GM10266 (cell line): Measurements from ENCODE around the gene FBXW11.

Source experiments
- DNase-seq: peaks from one replicate; pipeline ENCODE4 v3.0.0; 2012; ENCODE audit errors: extremely low spot score
- TF ChIP-seq, protein P1 (sequence below): IDR thresholded peaks from 2 replicates; pipeline ENCODE4 v1.5.1; 2012; ENCODE audit warnings: mild to moderate bottlenecking, low read depth; ENCODE audit not compliant: control insufficient read depth, insufficient read depth; ENCODE audit errors: missing control alignments

FBXW11 gene

DNA sequence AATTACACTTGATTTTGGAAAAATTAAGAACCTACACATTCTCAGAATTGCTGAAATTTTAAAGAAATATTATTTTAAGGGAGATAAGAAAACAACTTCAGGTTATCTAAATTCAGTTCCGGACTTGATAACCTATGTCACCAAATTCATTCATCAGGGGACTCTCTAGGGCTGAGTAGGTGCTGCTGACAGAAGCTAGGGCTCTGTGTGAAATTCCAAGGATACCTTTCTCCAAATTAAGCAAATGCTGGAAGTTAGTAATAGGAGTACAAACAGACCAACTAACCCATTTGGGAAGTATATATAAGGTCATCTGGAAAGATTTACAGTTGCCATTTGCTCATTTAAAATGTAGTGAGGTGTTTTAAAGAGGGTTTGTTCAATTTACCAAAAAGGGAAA, 136.5 kb downstream of the FBXW11 start:
- TF ChIP-seq, protein P1, sequence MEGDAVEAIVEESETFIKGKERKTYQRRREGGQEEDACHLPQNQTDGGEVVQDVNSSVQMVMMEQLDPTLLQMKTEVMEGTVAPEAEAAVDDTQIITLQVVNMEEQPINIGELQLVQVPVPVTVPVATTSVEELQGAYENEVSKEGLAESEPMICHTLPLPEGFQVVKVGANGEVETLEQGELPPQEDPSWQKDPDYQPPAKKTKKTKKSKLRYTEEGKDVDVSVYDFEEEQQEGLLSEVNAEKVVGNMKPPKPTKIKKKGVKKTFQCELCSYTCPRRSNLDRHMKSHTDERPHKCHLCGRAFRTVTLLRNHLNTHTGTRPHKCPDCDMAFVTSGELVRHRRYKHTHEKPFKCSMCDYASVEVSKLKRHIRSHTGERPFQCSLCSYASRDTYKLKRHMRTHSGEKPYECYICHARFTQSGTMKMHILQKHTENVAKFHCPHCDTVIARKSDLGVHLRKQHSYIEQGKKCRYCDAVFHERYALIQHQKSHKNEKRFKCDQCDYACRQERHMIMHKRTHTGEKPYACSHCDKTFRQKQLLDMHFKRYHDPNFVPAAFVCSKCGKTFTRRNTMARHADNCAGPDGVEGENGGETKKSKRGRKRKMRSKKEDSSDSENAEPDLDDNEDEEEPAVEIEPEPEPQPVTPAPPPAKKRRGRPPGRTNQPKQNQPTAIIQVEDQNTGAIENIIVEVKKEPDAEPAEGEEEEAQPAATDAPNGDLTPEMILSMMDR, result no peak
- no peak for DNase-seq

DNA sequence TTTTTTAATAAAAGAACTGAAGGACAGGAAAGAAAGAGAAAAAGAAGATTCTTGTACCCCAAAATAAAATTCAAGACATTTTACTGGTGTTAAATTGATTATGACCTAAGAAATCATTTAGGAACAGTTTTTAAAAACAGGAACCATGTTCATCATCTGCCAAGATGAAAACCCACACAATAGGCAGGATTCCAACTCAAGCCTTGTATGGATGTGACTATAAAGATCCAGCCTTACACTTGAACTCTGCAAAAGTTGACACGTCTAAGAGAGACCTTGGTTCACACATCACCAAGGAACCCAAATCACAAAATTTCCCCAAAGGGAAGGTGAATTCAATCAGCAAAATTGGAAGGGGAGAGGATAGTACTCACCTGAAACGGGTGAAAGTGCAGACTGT, 138.2 kb downstream of the FBXW11 start:
- no peak for DNase-seq
- TF ChIP-seq, protein P1, result no peak

DNA sequence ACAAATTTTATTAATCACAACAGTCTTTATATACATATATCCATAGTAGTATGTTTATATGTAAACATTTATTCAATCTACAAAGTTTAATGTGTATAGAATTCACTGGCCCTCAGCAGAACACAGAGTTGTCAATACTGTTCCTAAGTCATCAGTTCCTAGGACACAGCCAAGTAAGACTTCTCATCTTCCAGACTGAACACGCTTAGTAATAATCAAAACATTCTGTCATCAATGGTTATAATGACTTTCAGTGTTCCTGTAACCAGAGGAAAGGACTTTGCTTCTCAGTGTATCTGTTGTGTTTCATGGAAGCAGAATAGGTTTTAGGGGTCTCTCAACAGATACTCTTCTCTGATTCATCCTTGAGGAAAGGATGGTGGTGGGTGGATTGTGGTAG, 138.7 kb downstream of the FBXW11 start:
- DNase-seq, result no peak
- TF ChIP-seq, protein P1, result no peak

DNA sequence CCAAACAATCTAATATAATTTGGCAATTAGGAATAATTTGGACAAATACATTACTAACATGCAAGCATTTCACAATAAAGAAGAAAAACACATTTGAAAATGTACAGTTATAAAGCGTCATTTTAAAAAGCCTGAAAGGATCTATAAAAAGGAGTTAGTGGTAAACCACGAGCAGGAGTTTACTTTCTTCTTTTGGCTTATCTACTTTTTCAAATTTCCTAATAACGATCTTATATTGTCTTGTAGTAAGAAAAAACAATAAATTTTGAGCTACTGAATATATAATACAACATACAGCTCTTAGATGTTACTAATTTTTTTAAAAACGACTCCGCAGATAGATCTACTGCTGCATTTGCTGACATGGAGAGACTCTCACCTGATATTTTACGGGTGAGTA, 141.0 kb downstream of the FBXW11 start:
- TF ChIP-seq, protein P1, result no peak
- no peak for DNase-seq

DNA sequence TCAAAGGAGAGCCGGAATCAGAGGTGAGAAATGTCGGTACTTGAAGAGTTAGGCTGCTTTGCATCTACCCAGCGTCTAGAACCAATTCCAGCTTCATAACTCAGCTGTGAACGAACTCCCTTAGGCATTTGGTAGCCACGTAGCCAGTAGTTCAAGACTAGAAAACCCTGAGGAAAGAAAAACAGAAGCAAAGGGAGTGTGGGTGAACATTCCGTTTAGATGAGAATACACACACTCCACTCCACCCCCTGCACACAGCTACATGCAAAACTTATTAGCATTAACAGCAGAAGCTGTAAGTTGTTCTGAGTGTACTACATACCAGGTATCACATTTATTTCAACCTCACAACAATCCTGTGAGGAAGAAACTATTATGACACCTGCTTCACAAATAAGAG, 142.5 kb downstream of the FBXW11 start:
- no peak for DNase-seq
- TF ChIP-seq, protein P1, result no peak

DNA sequence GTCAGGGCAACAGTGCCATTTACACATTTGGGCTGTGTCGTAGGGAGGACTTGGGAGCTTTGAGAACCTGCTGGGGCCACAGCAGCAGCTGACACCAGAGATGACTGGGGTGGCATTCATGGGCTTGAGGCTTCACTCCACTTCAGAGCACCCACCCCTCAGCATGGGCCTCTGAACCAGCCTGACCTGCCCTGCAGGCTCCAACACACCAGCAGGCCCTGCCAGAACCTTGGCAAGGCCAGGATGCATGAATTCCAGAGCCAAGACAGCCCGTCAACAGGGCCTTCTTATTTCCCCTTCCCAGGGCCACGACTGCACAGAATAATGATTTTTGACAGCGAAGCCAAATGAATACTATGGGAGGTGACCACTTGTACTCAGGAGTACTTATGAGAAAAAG, 143.8 kb downstream of the FBXW11 start:
- TF ChIP-seq, protein P1, result no peak
- no peak for DNase-seq

DNA sequence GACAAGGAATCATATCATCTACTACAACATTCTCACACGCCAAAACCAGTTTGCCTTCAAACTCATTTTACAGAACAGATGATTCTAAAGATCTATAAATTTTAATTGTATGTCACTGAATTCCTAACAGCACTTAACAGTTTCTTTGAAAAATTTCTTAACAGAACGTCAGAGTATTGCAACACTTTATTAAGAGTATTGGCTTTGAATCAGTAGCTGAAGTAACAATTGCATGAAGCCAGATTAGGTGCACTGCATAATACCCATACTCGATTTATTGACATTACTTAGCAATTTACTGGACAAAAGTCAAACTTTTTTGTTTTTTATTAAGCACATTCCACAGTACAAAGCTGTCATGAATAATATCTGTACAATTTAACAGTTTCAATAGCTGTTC, 145.1 kb downstream of the FBXW11 start:
- TF ChIP-seq, protein P1, result no peak
- no peak for DNase-seq
